HG03025 (cell line): ENCODE results near the gene SRGAP2C.
"Not testable (repeated sequence)": the region's sequence is repeated elsewhere in the genome, so short reads cannot be mapped to it uniquely, and the experiment has no call there.

Source experiments
- ATAC-seq: cut with Tn5 transposase; IDR thresholded peaks from one replicate; pipeline ENCODE4 v1.9.1; 2021; ENCODE audit warnings: mild to moderate bottlenecking, moderate library complexity; ENCODE audit not compliant: unreplicated experiment, low FRiP score

Gene SRGAP2C

GRCh38 chr1:121184290-121185127 is at the start of gene SRGAP2C, which contains the start of gene FAM72B:
Gene SRGAP2C (plus strand): TSS chr1:121184975. CDS start chr1:121187447, 2,472 bp downstream.
Gene FAM72B (minus strand): TSS chr1:121184340. CDS start chr1:121183489, 851 bp downstream.
- ATAC-seq = peak; percentile 82

- not testable (repeated sequence) for ATAC-seq
Observed at GRCh38 chr1:121140393-121140792, 44.4 kb upstream of the SRGAP2C start.

GRCh38 chr1:121148489-121149190 is 36.1 kb upstream of the SRGAP2C start:
- ATAC-seq = not testable (repeated sequence)

GRCh38 chr1:121151294-121151693 is 33.5 kb upstream of the SRGAP2C start:
- ATAC-seq = not testable (repeated sequence)

- ATAC-seq = not testable (repeated sequence)
Observed at GRCh38 chr1:121152788-121153187, 32.0 kb upstream of the SRGAP2C start.

DNA sequence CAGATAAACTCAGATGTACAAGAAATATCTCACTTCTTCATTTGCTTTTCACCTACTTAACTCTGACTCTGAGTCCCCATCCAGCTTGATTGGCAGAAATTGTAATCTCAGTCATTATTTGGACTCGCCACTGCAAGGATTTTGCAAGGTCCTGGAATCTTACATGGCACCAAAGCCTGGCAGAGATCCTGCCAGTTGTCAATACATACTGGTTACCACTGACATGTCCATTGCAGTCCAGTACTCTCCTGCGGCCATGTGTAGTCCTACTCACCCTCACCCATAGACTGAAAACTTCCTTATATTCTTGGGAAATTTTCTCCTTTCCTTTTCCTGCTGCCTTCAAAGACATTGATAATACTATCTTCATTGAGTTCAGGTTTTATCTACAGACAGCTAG is 30.0 kb upstream of the SRGAP2C start:
- not testable (repeated sequence) for ATAC-seq

- ATAC-seq = not testable (repeated sequence)
Observed at GRCh38 chr1:121155671-121156358, 29.0 kb upstream of the SRGAP2C start.

GRCh38 chr1:121156958-121157603 is 27.7 kb upstream of the SRGAP2C start:
- not testable (repeated sequence) for ATAC-seq

DNA sequence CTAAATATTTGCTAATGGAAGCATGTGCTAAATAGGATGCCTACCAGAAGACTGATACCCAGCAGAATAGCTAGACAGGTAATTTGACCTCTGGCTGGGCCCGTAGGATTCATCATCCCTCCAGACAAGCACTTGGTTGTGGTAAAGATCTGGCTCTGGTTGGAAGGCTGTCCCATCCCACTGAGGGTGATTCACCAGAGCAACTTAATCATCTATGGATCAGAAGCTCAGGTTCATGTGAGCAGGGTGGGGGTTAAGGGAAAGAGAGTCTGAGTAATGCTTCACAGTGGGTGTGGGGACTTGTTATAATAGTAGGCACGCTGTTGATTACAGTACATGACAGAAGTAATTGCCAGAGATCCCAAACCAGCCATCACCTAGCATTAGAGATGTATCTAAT is 27.2 kb upstream of the SRGAP2C start:
- ATAC-seq = not testable (repeated sequence)

DNA sequence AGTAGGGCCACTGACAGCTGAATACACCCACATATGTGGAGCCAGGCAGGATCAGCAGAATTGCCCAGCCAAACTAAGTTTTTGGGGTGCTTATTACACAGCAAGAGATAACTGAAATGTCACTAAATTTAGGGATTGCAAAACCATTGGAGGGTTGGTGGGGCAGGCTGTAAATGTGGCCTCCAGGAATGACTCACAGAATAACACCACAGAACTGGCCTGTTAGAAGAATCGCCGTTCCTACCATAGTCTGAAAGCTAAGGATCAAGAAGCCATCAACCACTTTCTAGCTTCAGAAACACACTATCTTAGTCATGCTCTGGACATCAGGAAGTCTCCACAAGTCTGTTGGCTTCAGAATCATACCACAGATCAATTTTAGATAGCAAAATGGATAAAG is 24.7 kb upstream of the SRGAP2C start:
- not testable (repeated sequence) for ATAC-seq

DNA sequence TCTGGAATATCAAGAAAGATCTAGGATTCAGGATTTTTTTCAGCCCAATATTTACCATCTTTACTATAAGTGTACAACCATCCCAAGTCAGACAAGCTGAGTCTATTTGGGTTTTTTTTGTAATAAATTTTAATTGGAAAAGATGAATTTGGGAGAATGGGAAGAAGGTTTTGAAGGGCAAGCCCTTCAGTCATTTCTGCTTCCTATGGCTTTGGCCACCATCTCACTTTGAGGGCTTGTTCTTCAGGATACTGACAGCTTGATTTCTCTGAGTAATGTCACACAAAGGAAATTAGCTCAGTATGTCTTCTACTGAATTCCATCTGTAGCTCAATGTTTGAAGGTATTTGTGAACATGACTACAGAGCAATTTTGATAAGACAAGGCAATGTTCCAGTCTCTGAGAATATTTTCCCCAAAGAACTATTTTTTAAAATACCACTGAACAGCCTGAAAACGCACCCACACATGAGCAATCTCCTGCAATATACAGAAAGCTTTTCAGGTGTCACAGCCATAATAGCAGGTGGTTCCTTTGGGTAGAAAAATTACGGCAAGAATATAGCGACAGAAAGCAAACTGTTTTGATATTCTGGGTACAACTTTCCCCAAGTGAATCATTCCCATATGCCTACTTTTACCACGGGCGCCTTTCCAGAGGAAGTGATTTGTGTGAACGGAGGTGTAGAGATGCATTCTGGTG is 23.4 kb upstream of the SRGAP2C start:
- ATAC-seq = not testable (repeated sequence)

DNA sequence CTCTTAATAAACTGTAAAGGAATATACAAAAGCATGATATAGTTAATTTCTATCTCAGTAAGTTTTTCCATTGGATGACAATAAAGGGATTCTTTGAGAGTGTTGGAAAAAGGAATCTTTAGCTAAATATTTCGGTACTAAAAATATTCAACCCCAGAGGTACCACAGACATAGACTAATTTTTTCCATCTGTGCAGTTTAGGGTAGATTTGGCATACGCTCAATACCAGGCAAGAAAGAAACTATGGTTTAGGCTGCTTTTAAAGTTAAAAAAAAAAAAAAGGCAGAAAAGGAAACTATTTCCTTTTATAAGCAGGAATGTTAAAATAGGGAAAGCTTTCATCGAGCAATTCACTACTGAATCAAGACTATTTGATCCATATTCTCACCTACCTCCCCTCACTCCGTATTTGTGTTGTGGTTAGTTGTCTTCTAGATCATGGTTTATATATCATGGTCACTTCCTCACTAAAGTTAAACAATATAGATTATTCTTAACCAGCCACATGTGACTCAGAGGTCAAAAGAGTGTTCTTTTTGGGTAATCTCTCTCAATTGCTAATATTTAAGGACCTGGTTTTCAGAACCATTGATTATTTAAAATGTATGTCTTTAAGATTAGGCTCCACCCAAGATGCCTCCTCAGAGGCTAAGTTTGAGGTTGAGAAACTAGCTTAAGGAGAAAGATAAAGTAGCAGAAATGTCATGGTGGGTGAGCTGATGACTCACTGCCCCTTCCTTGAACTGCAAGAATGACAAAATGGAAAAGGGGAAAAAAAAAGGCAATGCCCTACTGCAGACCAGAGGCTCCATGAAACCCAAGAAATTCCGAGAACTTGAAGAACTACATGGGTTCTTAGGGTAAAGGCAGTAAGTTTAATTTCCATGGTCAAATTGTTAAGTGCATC is 20.7 kb upstream of the SRGAP2C start:
- not testable (repeated sequence) for ATAC-seq

DNA sequence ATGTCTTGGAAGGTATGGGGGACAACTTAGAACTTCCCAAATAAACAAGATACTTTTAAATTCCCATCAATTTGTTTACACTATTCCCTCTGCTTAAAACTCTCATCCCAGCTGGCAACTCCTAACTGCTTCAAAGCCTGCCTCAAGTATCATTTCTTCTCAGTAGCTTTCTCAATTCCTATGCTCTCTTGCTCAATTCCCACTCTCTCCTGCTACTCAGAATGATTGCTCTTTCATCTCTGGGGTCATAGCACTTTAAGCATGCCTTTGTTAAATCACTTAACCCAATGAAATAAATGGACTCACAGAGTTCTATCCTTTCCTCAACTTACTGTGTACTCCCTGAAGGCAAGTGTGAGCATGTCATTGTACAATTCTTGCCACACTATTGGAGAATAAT is 19.5 kb upstream of the SRGAP2C start:
- not testable (repeated sequence) for ATAC-seq

GRCh38 chr1:121167225-121167738 is 17.5 kb upstream of the SRGAP2C start:
- ATAC-seq = not testable (repeated sequence)

- ATAC-seq = not testable (repeated sequence)
Observed at GRCh38 chr1:121168152-121168668, 16.6 kb upstream of the SRGAP2C start.

GRCh38 chr1:121176649-121177048 is 8.1 kb upstream of the SRGAP2C start:
- not testable (repeated sequence) for ATAC-seq

GRCh38 chr1:121178197-121178596 is 6.6 kb upstream of the SRGAP2C start:
- ATAC-seq = not testable (repeated sequence)

DNA sequence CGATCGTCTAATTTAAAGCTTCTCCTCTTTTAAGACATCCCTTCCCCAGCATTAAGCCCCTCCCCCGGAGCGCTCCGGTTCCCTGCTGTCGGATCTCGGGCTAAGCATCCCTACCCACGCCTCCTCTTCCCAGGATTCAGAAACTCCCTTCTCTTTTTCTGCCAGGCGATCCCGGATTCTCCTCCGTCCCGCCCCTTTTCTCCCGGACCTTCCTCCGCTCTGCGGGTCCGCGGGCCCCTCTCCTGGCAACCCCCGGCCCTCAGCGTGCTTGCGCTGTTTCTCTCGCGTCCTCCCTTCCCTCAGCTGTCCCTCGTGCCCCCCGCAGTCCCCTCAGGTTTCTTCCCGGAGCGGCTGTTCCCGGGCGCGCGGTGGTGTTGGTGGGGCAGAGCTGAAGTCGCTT is 908 bp upstream of the SRGAP2C start:
- not testable (repeated sequence) for ATAC-seq
